T-helper 9 cell (primary cell): ENCODE results near the gene TTC1.
"Not testable (repeated sequence)": the region's sequence is repeated elsewhere in the genome, so short reads cannot be mapped to it uniquely, and the experiment has no call there.

ENCODE experiments used
- DNase-seq: peaks from one replicate; pipeline ENCODE4 v3.0.0-alpha.2; 2020

TTC1 gene

DNA sequence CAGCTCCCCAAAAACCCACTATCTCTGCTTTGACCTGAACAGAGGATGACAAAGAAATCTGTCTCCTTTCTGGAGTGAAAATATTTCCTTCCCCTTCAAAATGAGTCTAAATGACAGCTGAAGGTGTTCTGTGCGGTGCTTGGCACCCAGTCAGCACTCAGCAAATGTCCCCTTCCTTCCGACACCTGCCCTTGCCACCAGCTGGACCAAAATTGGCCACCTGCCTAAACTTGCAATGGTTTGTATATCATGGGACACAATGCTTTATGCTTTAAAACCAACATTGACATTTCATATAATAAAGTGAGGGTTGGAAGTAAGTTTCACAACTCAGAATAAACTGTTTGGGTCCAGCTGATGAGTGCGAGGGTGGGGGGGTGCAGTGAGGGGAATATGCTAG lies 7.5 kb upstream of the TTC1 start:
- no peak for DNase-seq

DNA sequence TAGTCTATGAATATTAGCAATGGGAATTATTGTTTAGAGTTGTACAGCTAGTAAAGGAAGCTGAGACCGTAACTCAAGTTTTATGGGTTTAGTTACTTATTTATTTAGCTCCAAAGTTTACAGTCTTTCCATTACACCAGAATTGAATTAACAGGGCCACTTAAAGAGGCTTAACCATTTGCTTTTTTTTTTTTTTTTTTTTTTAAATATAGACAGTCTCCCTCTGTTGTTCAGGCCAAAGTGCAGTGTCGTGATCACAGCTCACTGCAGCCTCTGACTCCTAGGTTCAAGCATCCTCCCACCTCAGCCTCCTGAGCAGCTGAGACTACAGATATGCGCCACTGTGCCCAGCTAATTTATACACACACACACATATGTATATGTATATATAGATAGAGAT lies 1.4 kb upstream of the TTC1 start:
- DNase-seq: no peak

DNA sequence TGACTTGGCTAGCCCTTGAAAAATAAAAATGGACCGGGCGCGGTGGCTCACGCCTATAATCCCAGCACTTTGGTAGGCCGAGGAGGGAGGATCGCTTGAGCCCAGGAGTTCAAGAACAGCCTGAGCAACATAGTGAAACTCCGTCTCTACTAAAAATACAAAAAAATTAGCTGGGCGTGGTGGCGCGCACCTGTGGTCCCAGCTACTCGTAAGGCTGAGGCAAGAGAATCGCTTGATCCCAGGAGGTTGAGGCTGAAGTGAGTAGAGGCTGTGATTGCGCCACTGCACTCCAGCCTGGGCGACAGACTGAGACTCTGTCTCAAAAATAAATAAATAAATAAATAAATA lies 436 bp upstream of the TTC1 start:
- not testable (repeated sequence) for DNase-seq

DNA sequence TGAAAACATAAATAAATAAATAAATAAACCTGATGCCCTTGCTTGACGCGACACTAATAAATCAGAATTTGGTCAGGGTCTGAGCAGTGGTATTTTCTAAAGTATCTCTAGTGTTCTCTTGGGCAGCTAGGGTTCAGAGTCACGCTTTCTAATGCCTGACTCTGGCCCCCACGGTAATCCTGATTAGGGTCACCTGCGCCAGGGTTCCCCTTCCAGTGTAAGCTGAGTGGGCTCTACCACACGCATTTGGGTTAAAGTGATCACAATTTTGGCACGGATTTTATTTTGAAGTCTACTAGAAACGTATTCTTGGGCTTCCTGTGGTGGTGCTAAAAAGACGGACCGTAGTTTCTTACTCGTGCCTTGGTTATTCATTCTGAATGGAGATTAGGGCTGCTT lies 651 bp downstream of the TTC1 start:
- peak; percentile 5 for DNase-seq

DNA sequence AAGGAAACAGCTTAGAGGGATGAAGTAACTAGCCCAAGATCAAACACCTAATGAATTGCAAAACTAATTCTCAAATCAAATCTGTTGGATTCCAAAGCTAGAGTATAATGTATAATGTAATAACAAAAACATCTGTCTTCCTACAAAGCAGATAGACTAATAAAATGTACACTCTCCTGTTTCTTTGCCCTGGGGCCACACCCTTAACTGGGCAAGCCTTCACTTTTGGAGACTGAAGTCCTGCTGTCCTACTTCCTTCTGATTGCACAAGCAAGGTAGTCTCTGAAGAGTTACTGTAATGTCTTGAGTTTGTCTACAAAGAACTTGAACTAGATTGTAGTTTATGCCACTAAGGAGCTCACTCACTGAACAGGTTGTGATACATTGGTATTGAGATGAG lies 2.5 kb downstream of the TTC1 start:
- no peak for DNase-seq

DNA sequence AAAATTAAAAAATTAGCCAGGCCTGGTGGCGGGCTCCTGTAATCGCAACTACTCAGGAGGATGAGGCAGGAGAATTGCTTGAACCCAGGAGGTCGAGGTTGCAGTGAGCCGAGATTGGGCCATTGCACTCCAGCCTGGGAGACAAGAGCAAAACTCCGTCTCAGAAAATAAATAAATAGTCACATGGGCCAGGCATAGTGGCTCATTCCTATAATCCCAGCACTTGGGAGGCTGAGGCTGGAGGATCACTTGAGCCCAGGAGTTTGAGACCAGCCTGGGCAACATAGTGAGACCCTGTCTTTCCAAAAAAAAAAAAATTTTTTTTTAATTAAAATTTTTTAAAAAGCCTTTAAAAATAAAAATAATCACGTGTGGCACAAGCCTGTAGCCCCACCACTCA lies 5.3 kb downstream of the TTC1 start:
- DNase-seq: not testable (repeated sequence)

DNA sequence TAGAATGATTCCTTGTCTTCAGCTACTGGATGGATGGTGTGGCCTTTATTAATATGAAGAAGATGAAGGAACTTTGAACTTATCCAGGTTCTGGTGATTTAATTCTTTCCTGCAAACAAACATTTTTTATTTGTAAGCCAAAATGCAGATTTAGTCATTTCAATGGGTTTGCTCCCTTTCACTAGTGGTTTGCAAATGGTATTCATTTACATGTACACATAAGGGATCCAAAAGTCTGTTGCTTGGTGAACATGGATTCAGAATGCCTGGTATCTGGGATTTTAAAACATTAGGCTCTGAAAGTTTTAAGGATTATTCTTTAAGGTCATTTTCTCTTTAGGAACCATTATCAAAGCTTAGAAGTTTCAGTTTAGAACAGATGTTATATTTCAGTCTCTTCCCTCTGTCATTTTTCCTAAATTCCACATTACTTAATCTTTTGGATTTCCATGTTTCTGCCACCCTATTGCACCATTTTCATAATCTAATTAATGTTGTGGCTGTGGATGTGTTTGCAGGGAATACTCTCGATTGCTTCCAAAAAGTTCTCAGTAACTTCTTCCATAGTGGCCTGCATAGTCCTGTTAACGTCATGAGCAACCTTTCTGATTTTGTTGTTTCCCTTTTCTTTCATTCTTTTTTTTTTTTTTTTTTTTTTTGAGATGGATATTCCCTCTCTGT lies 10.1 kb downstream of the TTC1 start:
- DNase-seq: no peak

DNA sequence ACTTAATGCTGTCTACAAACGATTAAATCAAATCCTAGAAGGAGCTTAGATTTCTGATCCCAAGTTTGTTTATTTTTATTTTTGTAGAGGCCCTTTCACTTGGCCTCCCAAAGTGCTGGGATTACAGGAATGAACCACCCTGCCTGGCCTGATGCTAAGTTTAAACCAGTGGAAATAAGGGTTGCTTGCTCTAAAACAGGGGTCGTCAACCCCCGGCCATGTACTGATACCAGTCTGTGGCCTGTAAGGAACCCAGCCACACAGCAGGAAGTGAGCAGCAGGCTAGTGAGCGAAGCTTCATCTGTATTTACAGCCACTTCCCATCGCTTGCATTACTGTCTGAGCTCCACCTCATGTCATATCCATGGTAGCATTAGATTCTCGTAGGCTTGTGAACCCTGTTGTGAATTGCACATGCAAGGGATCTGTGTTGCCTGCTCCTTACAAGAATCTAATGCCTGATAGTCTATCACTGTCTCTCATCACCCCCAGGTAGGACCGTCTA lies 11.4 kb downstream of the TTC1 start:
- DNase-seq: no peak

DNA sequence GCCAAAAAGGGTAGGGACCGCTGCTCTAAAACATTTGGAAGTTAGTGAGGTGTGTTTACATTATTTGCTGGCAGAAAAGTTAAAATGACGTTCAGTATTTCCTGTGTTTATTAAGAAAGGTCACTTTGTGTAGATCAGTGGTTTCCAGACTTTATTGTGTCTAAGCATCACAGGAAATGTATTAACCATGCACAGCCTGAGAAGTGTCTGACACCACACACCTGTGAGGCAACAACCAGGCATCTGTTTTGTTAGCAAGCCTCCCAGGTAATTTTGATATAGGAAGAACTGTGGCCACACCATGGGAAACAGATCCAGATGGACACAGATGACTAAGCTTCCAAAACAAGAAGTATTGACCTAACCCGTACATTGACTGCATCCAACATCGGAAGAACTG lies 12.0 kb downstream of the TTC1 start:
- no peak for DNase-seq

DNA sequence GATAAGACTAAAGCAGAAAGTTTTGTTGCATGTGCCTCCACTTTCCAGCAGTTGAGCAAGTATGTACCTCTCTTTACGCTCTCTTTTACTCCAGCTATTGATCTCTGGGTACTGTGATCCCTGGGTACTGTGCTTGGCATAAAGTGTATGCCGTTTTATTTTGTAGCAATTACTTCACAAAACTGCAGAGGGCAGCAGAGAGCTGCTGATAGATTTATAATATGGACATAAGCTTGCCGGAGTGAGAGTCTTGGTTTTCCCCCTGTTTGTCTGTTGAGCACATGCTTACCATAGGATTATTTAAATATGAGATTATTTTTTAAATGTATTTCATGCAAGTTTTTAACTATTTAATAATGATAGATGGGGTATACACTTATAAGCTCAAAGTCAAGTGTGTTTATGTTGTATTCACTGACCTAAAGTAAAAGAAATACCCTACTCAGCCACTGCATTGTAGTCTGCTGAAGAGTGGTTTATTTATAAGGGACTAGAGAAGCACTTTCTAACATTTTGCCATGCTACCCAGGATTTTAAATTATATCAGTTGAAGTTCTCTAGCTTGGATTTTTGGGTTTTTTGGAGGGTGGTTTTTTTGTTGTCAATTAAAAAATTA lies 13.0 kb downstream of the TTC1 start:
- DNase-seq: peak; percentile 40

DNA sequence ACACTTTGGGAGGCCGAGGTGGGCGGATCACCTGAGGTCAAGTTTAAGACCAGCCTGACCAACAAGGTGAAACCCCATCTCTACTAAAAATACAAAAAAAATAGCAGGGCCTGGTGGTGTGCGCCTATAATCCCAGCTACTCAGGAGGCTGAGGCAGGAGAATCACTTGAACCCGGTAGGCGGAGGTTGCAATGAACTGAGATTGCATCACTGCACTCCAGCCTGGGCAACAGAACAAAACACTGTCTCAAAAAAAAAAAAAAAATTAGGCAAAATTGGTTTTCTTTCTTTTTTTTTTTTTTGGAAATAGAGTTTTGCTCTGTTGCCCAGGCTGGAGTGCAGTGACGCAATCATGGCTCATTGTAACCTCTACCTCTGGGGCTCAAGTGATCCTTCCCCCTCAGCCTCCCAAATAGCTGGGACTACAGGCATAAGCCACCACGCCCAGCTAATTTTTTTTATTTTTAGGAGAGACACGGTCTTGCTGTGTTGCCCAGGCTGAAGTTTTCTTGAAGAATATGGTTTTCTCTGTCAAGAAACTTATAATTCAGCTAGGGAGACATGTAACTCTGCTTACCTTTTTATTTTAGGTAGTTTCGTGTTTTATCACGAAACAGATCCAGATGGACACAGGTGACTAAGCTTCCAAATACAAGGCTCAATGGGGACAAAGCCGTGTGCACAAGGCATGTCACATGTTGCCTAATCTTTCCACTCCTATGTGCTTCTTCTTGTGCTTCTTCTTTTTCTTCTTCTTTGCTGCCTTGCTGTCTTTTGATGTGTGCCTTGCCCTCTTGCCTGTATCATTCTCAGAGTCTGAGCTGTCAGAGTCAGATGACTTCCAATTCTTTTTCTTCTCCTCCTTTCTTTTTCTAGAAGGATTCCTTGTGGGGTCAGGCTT lies 14.3 kb downstream of the TTC1 start:
- DNase-seq: no peak

DNA sequence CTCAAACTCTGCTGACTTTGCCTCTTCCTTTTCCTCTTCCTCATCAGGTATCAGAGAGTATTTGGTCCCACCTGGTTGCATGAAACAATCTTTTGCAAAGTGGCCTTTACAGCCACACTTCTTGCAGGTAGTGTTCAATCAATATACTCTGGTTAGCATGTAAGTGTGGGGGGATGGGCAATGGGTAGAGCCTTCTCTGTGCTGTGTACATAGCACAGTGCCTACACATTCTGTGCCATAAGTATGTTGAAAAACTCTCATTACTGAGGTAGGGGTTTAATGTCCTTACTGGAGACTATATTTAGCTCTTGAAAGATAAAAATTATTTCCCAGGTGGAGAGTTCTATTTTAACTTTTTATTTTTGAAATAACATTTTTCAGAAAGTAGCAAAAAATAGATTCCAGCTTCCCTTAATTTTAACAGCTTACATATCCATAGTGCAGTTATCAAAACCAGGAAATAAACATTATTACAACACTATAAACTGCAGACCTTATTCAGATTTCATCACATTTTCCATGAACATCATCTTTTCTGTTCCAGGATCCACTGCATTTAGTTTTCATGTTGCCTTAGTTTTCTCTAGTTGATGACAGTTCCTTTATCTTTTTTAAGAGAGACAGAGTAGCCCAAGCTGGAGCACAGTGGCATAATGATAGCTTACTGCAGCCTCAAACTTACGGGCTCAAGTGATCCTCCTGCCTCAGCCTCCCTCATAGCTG lies 15.1 kb downstream of the TTC1 start:
- no peak for DNase-seq

DNA sequence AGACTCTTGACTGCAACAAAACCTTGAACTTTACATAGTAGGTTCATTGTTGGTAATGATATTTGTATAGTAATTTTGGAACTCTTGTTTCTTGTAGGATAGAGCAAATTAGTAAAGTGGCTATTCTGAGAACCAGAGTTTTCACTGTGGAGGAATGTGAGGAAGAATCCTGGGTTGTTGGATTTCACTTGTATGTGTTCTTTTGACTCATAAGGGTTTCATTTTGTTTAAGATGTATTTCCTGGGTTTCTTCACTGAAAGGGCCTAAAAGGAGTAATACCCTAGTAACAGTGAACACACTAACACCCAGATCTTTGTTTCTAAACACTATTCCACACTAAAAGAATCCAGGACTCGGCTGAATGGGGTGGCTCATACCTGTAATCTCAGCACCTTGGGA lies 20.1 kb downstream of the TTC1 start:
- DNase-seq: no peak

DNA sequence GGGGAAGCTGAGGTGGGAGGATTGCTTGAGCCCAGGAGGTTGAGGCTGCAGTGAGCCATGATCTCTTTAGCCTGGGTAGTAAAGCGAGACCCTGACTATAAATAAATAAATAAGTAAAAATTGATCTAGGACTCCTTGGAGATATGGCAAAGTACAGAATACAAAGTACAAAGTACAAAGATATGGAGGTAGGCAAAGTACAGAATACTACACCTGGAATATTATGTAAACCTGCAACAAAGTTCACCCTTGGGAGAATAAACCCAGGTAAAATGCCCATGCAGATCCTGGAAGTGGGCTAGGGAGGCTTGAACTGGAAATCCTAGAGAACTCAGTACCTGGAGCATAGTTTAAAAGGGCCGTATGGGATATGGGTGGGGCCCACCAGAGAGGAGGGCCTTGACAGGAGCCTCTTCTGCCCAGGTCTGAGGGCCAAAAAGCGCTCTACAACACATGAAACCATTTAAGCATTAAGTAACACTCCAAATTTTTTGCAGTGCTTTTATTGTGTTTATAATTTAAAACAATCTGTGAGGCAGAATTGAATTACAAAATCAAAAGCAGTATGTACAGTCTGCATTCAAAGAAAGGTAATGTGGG lies 20.7 kb downstream of the TTC1 start:
- DNase-seq: no peak

DNA sequence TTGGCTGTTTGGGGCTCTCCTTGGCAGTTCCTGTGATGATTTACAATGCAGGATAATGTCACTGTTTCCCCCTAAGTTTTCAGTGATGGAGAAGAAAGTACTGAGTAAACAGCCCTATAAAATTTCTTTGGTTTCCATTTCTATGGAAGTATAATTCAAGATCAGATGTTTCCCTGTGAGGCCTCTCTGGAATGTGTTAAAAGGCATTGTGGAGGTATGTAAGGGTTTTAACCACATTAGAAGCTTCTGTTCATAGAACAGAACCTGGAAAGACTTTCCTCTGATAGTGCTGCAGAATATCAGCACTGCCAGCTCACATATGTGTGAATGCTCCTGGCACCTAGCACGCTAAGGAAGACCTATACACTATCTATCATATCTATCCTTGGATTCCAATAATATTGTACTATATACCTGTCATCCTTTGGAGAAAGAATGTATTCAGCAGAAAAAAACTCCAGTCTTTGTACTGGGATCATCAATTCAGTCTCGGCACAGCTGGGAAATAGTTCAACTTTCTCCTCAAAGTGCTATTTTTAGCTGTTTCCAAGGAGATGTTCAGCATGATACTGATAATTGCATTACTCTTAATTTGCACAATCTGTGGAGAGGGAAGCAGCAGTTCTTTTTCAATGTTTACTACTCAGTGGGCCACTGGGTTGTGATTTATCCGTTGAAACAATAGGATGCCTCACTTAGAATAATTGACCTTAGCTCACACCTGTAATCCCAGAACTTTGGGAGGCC lies 21.9 kb downstream of the TTC1 start:
- DNase-seq: no peak

DNA sequence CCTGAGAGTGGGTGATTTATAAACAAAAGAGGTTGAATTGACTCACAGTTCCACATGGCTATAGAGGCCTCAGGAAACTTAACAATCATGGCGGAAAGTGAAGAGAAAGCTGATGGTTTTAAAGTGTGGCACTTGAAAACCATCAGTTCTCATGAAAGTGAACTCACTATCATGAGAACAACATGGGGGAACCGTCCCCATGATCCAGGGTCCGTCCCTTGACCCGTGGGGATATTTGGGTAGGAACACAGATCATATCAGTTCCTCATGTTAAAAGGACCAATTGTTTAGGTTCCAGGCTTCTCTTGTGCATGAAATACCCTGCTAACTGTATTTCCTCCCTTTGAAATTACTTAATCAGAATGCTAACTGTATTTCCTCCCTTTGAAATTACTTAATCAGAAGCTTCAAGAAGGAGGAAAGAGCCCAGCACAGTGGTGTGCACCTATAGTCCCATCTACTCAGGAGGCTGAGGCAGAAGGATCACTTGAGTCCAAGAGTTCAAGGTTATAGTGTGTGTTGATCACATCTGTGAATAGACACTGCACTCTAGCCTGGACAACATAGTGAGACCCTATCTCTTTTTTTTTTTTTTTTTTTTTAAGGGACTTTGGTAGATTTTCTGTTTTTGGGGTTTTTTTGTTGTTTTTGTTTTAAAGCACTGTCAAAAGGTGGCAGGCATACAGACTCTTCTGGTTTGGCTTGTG lies 24.8 kb downstream of the TTC1 start:
- DNase-seq: no peak

DNA sequence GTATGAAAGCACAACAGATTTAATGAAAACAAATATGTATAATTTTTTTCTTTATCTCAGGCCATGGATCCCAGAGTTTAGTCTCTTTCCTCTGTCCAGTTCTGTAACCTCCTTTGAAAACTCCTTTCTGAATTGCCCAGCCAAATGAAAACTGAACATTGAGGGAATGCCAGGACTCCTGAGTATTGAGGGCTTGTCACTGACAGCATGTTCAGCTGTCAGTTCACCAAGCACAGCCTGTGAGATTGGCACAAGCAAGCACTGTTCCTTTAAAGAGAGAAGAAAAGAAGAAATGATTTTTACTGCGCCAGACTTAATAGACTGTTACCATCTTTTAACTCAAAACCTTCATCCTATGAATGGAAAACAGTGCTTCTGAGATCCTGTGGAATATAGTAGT lies 27.3 kb downstream of the TTC1 start:
- no peak for DNase-seq

DNA sequence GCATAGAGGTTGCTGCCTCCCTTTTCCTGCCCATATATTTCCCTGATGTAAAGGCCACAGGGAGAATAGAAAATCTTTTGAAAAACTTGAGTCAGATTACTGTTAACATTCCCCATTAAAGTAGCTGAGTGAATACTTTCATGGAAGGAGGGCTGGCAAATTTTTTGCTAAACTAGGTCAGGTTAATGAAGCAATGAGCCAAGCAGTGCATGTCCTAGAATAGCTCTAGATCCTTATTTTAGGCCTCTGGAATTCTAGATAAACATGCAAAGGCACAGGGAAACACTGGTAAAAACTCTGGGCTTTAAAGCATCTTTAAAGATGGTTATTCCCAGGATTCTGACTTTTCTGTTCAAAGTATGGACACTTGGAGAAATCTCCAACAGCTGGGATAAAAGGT lies 27.9 kb downstream of the TTC1 start:
- DNase-seq: no peak

DNA sequence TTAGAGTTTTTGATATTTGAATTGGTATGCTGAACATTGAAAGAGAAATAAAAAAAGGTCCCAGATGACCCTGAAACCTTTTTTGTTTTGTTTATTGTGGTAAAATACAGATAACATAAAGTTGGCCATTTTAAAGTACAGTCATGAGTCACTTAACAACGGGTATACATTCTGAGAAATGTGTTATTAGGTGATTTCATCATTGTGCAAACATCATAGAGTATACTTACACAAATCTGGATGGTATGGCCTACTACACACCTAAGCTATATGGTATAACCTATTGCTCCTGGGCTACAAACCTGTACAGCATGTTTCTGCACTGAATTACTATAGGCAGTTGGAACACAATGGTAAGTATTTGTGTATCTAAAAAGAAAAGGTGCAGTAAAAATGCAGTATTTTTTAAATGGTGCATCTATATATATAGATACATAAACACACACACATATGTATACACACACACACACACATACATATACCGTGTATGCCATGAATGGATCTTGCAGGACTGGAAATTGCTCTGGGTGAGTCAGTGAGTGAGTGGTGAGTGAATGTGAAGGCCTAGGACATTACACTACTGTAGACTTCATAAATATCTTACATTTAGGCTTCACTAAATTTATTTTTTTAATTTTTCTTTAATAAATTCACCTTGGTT lies 31.0 kb downstream of the TTC1 start:
- no peak for DNase-seq

DNA sequence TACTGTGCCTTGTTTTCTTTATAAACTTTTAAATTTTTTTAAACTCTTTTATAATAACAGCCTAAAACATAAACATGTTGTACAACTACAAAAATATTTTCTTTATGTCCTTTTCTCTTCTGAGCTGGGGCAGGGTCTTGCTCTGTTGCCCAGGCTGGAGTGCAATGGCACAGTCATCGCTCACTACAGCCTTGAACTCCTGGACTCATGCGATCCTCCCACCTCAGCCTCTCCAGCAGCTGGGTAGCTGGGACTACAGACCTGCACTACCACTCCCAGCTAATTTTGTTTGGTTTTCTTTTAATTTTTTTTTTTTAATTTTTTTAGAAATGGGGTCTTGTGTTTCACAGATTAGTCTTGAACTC lies 31.5 kb downstream of the TTC1 start:
- no peak for DNase-seq

DNA sequence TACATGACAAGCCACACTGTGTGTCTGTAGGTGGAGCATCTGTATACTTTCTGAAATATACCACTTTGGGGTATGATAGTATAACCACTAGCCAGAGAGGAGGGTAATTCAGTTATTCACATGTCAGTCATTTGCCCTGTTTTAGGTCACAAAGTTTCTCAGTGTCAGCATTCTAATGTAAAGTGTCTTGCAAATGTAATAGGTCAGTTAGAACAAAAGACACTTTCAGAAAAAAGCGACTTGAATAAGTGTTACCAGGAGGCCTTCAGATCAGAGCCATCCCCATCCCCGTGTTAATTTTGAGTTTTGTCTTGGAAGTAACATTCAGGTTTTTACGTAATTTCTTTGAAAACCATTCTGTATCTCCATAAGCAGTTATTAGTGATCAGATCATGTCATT lies 33.7 kb downstream of the TTC1 start:
- no peak for DNase-seq
